HAP-1 (cell line): ENCODE results near the gene SYNE1.
"Not testable (repeated sequence)": the region's sequence is repeated elsewhere in the genome, so short reads cannot be mapped to it uniquely, and the experiment has no call there.

ENCODE experiments used
- DNase-seq, 2 experiments: peaks; one replicate each; pipeline ENCODE4 v3.0.0-alpha.2; 2016 to 2020; ENCODE audit warnings: low spot score in 2 of 2
- H3K27me3 ChIP-seq: fragments of 250-450 bp; sonication (Bioruptor Pico); 2 replicates; pipeline ENCODE4 v1.5.1; 2020; ENCODE audit warnings: low read depth, mild to moderate bottlenecking, moderate library complexity
- H3K36me3 ChIP-seq: fragments of 250-450 bp; sonication (Bioruptor Pico); replicated peaks from 2 replicates; pipeline ENCODE4 v1.5.1; 2020; ENCODE audit warnings: mild to moderate bottlenecking
- H3K4me1 ChIP-seq: fragments of 250-450 bp; sonication (Bioruptor Pico); 2 replicates; pipeline ENCODE4 v1.5.1; 2020; ENCODE audit warnings: mild to moderate bottlenecking
- H3K4me3 ChIP-seq: fragments of 250-450 bp; sonication (Bioruptor Pico); 2 replicates; pipeline ENCODE4 v1.5.1; 2020; ENCODE audit warnings: mild to moderate bottlenecking, moderate library complexity
- H3K9me3 ChIP-seq: fragments of 250-450 bp; sonication (Bioruptor Pico); 2 replicates; pipeline ENCODE4 v1.5.1; 2020; ENCODE audit warnings: mild to moderate bottlenecking, moderate library complexity
- in situ Hi-C: fragments of 300-500 bp; cut with MboI; formaldehyde crosslinking; loops from 3 replicates; pipeline ENCODE4 v1.14.3; 2020; ENCODE audit warnings: low sequenced_read_pairs, inconsistent platforms, mixed read lengths

The SYNE1 gene

DNA sequence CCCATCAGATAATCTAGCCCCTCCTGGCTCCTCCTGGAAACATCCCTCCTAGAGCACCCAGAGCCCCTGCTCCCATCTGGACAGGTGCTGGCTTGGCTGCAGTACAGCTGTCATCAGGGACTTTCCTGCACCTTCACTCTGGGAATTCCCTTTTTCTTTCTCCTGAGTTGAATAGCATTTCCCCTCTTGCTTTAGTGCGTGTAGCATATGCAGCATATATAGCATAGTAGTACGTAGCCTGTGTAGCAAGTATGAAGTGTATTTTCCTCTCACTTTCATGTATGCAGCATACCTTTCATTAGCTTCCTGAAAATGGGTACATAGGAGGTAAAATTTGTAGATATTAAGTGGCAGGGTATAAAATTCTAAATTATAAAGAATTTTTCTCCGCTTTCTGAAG, 476.8 kb downstream of the SYNE1 start:
- DNase-seq = no peak
- H3K36me3 ChIP-seq = no peaks in the 10 kb centered on the region
- no peaks in the 10 kb centered on the region for H3K4me1 ChIP-seq
- no peak overlapping the region for H3K4me3 ChIP-seq
- in situ Hi-C loops = no loop called here
- H3K27me3 ChIP-seq = no peaks in the 10 kb centered on the region
- no peaks in the 10 kb centered on the region for H3K9me3 ChIP-seq

DNA sequence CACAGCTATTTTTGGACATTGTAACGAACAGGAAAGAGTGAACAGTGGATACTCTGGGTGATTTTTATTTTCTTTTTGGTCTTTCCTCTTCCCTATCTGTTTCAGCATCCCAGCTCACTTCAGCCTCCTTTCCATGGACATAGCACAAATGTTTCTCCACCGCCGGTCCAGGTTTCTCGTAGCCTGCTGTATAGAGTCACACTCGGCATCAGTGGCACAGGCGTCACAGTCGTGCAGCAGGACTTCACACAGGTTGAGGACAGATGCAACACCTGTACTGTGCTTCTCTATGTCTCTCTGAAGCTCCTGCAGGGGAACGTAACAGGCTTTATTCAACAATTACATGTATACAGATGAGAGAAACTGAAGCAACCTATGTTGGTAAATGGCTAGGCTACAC, 481.4 kb downstream of the SYNE1 start:
- H3K9me3 ChIP-seq = no peaks in the 10 kb centered on the region
- DNase-seq = no peak
- H3K4me3 ChIP-seq = no peak overlapping the region
- H3K36me3 ChIP-seq = no peaks in the 10 kb centered on the region
- in situ Hi-C loops = no loop called here
- H3K4me1 ChIP-seq = no peaks in the 10 kb centered on the region
- H3K27me3 ChIP-seq = no peaks in the 10 kb centered on the region

DNA sequence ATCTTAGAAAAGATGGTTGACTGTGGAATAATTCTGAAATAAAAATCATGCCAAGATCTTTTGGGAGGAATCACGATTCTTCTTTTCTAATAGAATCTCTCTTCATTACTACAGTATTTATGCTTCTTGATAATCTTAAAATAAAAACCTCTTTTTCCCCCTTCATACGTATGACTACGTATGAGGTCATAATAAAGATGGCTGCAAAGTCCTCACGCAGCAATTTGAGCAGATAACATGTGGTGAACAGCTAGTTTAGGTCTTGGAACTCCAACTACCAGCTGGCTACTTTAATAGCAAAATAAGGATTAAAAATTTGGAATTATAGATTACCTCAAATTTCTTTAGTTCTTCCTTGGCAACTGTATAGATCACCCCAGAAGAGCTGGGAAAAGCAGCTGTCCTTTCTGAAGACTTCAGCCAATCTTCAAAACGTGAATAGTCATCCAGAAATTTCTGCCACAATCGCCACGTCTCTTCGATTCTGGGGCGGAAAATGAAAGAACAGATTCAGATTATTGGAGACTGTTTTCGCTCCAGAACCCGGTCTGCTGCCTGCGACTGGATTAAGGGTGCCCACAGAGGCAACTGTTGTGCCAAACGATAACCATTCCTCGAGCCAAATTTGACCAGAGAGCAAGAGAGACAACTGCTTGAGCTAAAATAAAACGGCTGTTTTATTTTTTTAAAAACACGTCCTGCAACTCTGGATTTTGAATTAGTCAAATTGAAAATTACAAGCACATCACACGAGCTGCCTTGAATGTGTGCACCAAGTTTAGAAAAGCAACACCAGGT, 482.4 kb downstream of the SYNE1 start:
- no peaks in the 10 kb centered on the region for H3K27me3 ChIP-seq
- H3K4me1 ChIP-seq = no peaks in the 10 kb centered on the region
- no peaks in the 10 kb centered on the region for H3K9me3 ChIP-seq
- DNase-seq = no peak
- no peak overlapping the region for H3K4me3 ChIP-seq
- in situ Hi-C loops = no loop called here
- H3K36me3 ChIP-seq = no peaks in the 10 kb centered on the region

DNA sequence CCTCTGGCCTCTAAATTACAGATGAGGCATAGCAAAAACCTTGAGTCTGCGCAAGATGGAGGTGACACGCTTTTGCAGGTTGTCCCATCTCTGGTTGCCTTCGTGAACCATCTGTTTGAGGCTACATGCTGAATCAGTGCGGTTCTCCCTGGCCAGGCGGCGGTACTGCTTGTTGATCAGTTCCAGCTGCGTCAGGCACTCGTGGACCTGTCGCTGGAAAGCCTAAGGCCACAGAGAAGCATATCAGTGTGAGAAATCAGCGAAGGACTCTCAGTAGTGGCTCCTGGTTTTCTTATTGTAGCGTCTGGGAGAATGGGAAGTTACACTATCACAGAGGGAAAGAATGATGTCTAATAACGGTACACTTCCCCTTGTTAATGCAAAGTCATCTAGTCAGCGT, 485.2 kb downstream of the SYNE1 start:
- Histone ChIP-seq H3K27me3 (no peaks in the 10 kb centered on the region), H3K9me3 (no peaks in the 10 kb centered on the region), H3K4me1 (no peaks in the 10 kb centered on the region), H3K4me3 (no peak overlapping the region), H3K36me3 (no peaks in the 10 kb centered on the region)
- in situ Hi-C loops = no loop called here
- no peak for DNase-seq

DNA sequence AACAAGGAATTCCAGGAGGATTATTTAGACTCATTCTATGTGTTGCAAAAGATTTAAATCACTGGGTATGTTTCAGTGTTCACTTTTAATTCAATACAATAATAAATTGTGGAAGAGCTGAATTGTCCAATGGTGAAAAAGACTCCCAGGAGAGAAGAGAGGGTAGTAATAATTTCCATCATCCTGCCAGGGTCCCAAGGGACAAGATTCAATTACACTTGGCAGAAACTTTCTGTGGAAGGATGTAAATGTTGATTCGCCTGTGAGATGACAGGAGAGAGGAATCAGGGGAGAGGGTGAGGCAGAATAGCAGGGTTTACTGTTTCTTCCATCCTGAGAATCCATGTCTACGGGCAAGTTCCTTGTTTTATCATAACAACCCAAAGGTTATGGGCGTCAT, 487.0 kb downstream of the SYNE1 start:
- no peaks in the 10 kb centered on the region for H3K4me1 ChIP-seq
- no peaks in the 10 kb centered on the region for H3K9me3 ChIP-seq
- no peak overlapping the region for H3K4me3 ChIP-seq
- no peaks in the 10 kb centered on the region for H3K27me3 ChIP-seq
- no peak for DNase-seq
- in situ Hi-C loops = no loop called here
- no peaks in the 10 kb centered on the region for H3K36me3 ChIP-seq

DNA sequence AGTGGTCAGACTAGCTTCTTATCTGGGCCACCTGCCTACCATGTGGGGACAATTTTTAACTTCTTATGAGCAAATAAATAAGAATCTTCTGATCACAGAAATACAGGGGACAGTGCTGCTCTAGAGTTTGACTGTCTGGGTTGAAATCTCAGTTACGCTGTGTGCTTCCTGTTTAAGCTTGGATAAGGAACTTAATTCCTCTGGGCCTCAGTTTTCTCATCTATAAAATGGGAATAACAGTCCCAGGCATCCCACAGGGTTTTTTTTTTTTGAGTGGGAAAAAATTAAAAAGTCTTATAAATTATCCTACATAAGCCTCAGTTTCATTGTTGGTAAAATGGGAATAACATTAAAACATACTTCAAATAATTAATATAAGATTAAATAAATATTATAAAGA, 488.8 kb downstream of the SYNE1 start:
- Histone ChIP-seq H3K27me3 (no peaks in the 10 kb centered on the region), H3K9me3 (no peaks in the 10 kb centered on the region), H3K4me1 (no peaks in the 10 kb centered on the region), H3K4me3 (no peak overlapping the region), H3K36me3 (no peaks in the 10 kb centered on the region)
- no peak for DNase-seq
- in situ Hi-C loops = no loop called here

DNA sequence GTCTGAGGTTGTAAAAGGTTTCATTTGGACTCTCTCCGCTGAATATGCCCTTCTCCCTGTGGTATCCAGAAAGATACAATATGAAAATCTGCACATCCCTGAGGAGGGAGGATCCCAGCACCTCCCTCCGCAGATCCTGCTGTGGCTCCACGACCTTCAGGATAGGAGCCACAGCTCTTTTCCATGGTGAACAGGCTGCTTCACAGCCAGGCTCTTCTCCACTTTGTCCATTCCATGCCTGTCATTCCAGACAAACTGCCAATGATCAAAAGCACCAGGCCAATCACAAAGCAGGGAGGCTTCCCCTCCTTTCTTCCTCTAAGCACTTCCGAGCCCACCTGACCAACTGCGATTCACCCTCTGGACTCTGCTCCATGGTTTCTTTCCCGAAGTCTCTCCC, 489.9 kb downstream of the SYNE1 start:
- in situ Hi-C loops = no loop called here

DNA sequence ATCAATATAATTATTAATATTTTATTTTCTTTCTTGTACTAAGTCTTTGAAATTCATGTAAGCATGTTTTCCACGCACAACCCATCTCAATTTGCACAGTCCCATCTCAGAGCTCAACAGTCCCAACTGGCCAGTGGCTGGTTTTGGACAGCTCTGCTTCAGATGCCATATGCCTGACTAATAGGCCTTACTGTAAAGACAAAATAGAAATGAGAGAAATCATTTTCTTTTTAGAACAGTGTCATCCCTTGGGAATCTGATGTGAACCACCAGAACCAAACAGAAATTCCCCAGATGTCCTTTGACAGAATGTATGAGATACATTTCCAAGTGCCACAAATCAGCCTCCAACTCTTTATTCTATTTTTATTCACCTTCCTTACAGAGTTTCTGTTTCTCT, 490.8 kb downstream of the SYNE1 start:
- DNase-seq = no peak
- Histone ChIP-seq H3K4me3 (no peak overlapping the region), H3K9me3 (no peaks in the 10 kb centered on the region), H3K27me3 (no peaks in the 10 kb centered on the region), H3K4me1 (no peaks in the 10 kb centered on the region), H3K36me3 (no peaks in the 10 kb centered on the region)
- in situ Hi-C loops = no loop called here

More for the DNA sequence above, 489.9 kb downstream of the SYNE1 start:
- H3K9me3 ChIP-seq = no peaks in the 10 kb centered on the region
- H3K36me3 ChIP-seq = no peaks in the 10 kb centered on the region
- H3K4me1 ChIP-seq = no peaks in the 10 kb centered on the region
- no peak for DNase-seq
- no peak overlapping the region for H3K4me3 ChIP-seq
- no peaks in the 10 kb centered on the region for H3K27me3 ChIP-seq

DNA sequence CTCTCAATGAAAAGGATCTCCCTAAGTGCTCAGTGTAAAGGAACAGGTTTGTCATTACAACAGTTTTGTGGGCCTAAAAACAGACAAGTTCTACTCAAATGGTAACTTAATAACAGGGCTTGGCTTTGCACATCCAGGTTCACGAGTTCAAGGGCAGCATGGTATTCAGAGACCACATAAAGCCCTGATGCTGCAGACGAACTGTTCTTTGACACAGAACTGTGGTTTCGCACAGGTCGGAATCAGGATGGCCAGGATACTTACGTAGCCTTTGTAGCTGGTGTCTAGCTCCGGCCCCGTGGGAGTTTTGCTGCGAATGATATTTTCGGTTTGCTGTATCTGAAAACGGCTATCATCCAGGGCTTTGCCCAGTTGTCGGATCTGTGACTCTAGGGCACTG, 493.8 kb downstream of the SYNE1 start:
- Histone ChIP-seq H3K4me3 (no peak overlapping the region), H3K36me3 (no peaks in the 10 kb centered on the region), H3K9me3 (no peaks in the 10 kb centered on the region), H3K27me3 (no peaks in the 10 kb centered on the region), H3K4me1 (no peaks in the 10 kb centered on the region)
- DNase-seq = no peak
- in situ Hi-C loops = no loop called here

DNA sequence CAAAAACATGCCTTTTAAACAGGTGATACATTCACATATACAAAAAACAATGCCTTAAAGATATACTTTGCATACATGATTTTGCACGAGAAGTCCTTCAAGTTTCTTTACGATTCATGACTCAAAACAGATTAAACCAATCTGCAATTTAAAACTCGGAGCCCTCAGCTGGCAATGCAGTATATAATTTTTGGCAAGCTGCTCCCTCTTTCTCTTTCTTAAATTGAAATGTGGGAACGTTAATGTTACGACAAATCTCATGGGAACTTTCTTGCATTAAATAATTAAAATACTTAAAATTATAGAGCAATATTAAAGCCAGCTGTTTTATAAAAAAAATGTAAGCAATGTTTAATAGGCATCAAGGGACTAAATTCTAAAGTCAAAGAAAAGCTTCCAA, 495.1 kb downstream of the SYNE1 start:
- Histone ChIP-seq H3K36me3 (no peaks in the 10 kb centered on the region), H3K9me3 (no peaks in the 10 kb centered on the region), H3K4me1 (no peaks in the 10 kb centered on the region), H3K27me3 (no peaks in the 10 kb centered on the region), H3K4me3 (no peak overlapping the region)
- no peak for DNase-seq
- in situ Hi-C loops = no loop called here

DNA sequence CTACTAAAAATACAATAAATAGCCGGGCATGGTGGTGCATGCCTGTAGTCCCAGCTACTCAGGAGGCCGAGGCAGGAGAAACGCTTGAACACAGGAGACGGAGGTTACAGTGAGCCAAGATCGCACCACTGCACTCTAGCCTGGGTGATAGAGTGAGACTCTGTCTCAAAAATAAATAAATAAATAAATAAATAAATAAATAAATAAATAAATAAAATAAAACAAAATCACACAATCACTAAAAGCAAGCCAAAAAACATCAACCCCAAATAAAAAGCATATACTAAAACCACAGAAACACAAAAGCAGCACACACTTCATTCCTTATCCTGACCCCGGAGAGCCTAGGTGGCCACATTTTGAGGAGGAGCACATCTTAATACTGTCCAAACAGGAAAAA, 498.8 kb downstream of the SYNE1 start:
- H3K9me3 ChIP-seq, H3K36me3 ChIP-seq, H3K4me3 ChIP-seq, H3K4me1 ChIP-seq, in situ Hi-C loops, DNase-seq, H3K27me3 ChIP-seq: not testable (repeated sequence)

DNA sequence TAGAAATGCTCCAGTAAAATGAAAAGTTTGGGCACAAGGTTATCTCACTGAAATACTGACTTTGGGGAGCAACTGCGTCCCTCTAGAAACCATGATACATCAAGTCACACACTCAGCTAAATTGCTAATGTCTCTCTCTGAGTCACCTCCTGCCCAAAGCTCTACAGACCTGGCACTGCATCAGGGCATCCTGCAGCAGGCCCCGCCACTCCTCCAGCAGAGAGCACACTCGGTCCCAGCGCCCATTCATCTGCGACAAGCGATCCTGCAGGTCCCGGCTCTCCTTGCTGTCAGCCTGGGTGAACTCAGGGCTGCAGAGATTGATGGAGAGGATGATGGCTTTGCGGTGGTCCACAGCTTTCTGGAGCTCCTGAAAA, 500.7 kb downstream of the SYNE1 start:
- Histone ChIP-seq H3K9me3 (no peaks in the 10 kb centered on the region), H3K36me3 (no peaks in the 10 kb centered on the region), H3K4me3 (no peak overlapping the region), H3K4me1 (no peaks in the 10 kb centered on the region), H3K27me3 (no peaks in the 10 kb centered on the region)
- in situ Hi-C loops = no loop called here
- DNase-seq = no peak

DNA sequence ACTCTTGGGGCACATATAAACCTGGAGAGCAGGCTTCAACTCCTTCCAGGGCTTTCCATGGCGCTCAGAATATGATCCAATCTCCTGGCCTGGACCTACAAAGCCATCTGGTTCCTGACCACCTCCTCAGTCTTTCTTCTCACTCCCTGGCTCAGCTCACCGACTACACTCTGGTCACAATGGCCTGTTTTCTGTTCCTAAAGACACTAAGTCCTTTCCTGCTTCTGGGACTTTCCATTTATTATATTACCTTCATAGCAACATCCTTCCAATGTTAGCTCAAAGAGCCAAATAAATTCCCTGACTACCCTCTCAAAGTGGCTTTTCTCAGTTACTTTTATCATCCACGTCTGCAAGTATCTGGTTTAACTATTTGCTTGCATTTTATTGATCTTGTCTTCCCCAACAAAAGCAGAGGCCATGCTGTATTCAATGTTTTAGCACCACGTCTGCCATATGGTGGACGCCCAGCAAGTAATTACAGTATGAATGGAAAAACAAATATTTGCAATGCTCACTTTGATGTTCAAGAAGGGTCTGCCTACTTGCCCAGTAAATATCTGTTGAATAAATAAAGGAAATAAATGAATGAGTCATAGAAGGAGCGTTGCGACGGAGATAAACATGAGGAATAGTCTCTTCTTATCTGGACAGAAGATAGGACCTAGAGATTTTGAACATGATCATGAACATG, 501.3 kb downstream of the SYNE1 start:
- Histone ChIP-seq H3K9me3 (no peaks in the 10 kb centered on the region), H3K36me3 (no peaks in the 10 kb centered on the region), H3K4me1 (no peaks in the 10 kb centered on the region), H3K4me3 (no peak overlapping the region), H3K27me3 (no peaks in the 10 kb centered on the region)
- no peak for DNase-seq
- in situ Hi-C loops = no loop called here

DNA sequence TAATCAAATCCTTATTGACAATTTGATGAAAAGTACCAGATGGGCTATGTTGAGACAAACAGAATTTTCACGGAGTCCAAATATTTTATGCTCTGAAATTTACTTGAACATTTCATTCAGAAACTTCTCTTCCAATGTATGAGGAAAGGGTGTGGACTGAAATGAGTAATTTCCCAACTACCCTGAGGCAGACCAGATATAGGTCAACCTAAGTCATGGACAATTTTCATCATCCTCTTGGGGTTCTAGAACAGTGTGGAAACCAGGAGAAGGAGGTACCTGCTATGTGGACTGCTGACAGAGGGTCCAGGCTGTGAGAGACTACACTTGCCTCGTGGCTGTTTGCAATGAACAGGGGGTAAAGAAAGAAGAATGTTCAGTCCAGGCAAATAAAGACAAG, 506.7 kb downstream of the SYNE1 start:
- in situ Hi-C loops = no loop called here
- H3K4me1 ChIP-seq = peaks cover 13% of the 10 kb centered on the region
- no peaks in the 10 kb centered on the region for H3K27me3 ChIP-seq
- H3K9me3 ChIP-seq = no peaks in the 10 kb centered on the region
- H3K36me3 ChIP-seq = no peaks in the 10 kb centered on the region
- no peak overlapping the region for H3K4me3 ChIP-seq
- DNase-seq = no peak
